T1000 (cell line): Measurements from ENCODE around the gene PVALEF.
A peak's percentile ranks its signal among the peaks of the same experiment; 100 is the strongest.
"Not testable (repeated sequence)": the region's sequence is repeated elsewhere in the genome, so short reads cannot be mapped to it uniquely, and the experiment has no call there.

Experiments used
- DNase-seq: peaks from one replicate; lab custom pipeline; 2025; ENCODE audit warnings: mixed read lengths; lab: John Stamatoyannopoulos, UW

PVALEF gene

DNA sequence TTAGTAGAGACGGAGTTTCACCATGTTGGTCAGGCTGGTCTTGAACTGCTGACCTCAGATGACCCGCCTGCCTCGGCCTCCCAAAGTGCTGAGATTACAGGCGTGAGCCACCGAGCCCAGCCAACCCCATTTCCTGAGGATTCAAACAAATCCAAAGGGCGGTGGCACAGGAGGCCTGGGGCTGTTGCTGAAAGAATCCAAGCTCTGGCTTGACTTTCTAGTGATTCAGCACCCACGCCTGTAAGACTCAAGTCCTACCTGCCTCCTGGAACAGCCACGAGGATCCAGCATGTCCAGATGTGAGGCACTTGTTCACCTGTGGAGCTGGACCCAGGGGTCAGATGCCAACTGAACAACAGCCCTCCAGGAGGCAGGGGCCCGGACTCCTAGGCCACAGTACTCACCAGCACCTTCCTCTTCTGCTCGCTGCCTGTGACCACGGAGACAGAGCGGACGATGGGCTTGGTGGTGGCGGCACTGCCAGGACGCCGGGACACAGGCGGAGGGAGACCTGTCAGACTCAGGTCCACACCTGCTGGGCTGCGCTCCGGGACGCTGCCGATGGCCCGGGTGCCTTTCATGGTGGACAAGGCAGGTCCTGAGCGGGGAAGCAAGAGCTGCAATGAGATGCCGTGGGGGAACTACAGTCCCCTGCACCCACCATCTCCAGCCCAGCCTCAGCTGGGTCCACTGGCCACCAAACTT lies 54.3 kb downstream of the PVALEF start:
- DNase-seq: no peak

DNA sequence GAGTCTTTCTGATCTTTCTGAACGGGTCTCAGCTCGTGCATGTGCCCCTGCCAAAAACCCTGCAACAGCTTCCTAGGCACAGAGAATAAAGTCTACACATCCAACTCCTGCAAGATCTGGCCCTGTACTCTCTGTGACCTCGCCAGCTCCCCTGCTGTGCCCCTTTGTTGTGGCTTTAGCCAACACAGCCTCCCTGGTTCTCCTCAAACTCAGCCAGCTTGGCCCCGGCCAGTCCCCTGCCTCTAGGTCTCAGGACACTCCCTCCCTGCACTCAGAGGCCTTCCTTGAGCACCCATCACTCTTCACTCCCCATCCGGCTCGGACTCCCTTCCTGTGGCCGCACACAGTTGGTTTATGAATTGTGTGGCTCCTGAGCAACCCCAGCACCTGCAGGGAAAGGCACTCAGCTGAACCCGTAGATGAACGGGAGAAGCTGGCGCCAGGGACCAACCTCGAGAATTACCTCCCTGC lies 56.1 kb downstream of the PVALEF start:
- DNase-seq: no peak

DNA sequence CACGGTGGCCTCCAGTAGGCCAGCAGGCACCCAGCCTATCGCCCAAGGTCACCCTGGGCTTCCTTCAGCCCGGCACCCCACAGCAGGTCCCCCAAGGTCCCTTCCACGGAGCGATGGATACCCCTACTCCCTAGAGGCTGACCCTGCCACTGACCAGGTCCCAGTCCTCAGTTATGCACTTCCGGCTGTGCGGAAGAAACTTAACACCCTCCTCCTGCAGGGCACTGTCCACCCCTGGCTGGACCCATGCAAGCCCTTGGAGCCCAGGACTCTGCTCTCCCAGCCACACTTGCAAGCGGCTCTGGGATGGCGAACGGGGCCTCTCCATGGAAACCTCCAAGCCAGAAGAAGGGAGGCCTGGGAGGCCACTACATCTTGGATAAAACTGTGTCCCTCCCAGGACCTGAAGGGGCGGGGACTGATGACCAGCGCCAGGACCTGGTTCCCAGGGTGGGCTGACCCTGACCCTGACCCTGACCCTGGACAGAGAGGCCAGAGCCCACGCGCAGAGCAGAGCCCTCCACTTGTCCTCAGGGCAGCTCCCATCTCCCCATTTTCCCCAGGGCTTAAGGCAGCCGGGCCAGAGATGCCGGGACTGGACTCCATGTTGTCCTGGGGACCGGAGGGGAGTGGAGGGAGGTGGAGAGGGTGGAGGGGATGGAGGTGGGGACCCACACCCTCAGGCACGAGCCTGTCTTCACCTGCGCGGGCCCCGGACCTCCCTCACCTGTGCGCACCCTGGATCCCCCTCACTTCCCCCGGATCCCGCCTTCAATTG lies 56.7 kb downstream of the PVALEF start:
- no peak for DNase-seq

DNA sequence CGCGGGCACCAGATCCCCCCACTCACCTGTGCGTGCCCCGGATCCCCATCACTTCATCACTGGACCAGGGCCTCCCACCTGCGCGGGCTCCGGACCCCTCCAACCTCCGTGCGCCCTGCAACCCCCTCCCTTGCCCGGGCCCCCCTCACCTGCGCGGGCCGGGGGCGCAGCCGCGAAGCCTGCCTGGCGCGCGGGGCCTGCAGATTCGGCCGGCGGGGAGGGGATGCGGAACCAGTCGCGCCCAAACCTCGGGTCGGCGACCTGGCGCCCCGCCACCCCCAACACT lies 57.3 kb downstream of the PVALEF start:
- DNase-seq: no peak

DNA sequence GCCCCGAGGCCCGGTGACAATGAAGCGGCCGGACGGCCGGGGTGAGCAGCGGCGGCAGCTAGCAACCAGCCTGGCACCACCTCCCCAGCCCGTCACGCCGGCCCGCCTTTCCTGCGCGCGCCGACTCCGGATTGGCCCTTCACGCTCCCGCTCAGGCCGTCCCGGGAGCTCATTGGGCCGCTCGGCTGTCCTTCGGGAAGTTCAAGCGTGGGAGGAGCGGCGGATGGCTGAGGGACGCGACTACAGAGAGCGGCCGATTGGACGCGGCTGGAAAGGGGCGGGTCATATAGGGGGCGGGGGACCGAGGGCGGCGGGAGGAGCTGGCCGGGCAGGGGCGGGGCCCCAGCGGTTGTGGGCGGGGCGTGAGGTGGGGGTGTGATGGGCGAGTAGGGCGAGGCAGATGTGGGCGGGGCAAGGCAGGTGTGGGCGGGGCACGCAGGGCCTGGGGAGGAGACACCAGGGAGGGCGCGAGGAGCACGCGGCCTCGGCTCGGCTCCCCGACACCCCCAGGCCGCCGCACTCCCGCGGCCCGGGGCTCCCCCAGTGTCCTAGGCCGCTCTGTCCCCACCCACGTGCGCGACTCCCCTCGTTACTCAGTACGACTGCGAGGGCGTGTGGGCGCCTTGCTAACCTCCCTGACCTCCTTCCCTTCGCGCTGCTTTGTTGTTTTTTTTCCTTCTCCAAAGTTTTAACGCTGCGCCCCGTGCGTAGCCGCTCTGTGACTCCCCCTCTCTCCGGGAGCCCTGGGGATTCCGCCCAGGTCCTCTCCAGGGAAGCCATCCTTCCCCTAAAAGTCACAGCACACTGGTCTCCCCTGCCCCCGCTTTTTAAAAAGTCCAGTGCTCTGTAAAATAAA lies 57.8 kb downstream of the PVALEF start, which contains the start of gene CEP131:
Gene CEP131 (minus strand): TSS at position 60 of the 856 bp plus-strand sequence. CDS start 2,909 bp downstream, outside the sequence.
- DNase-seq: peak; percentile 98

DNA sequence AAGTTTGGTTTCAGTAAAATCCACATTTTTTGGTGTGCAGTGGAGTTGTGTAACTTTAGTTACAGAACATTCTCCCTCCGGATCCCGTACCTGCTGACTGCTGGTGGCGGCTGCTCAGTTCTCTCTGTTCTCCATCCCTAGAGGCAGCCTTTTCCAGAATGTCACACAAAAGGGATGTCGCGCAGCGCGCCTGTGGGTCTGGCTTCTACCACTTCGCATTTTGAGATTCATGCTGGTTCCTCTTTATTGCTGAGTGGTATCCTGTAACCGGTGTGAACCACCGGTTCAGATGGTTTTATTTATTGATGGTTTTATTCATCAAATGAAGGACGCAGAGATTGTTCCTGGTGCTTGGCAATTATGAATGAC lies 58.4 kb downstream of the PVALEF start:
- DNase-seq: no peak

DNA sequence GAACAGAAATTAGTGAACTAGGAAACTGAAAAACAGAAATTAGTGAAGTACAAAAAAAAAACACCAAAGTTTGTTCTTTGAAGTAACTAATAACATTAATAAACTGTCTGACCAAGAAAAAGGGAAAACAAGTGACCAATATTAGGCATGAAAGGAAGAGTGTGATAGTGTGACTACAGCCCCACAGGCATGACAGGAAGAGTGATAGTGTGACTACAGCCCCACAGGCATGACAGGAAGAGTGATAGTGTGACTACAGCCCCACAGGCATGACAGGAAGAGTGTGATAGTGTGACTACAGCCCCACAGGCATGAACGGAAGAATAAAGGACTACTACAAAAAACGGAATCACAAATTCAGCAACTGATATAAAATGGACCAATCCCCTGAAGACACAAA lies 62.3 kb downstream of the PVALEF start:
- not testable (repeated sequence) for DNase-seq

DNA sequence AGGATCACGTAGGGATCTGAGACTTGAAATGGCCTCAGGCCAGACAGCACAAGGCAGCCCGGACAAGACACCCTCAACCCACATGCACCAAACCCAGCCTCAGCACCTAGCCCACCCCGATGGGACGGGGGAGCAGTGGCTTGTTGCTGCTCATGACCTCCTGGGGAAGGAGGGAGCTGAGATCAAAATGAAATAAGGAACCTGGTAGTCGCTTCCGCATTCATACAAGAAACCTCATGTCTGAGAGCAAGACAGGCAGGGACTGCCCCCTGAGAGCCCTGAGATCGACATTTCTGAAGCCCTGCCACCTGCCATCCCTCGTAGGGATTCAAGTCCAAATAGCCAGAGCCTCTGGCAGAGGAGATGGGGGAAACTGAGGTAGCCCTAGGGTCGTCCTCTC lies 63.1 kb downstream of the PVALEF start:
- DNase-seq: no peak

DNA sequence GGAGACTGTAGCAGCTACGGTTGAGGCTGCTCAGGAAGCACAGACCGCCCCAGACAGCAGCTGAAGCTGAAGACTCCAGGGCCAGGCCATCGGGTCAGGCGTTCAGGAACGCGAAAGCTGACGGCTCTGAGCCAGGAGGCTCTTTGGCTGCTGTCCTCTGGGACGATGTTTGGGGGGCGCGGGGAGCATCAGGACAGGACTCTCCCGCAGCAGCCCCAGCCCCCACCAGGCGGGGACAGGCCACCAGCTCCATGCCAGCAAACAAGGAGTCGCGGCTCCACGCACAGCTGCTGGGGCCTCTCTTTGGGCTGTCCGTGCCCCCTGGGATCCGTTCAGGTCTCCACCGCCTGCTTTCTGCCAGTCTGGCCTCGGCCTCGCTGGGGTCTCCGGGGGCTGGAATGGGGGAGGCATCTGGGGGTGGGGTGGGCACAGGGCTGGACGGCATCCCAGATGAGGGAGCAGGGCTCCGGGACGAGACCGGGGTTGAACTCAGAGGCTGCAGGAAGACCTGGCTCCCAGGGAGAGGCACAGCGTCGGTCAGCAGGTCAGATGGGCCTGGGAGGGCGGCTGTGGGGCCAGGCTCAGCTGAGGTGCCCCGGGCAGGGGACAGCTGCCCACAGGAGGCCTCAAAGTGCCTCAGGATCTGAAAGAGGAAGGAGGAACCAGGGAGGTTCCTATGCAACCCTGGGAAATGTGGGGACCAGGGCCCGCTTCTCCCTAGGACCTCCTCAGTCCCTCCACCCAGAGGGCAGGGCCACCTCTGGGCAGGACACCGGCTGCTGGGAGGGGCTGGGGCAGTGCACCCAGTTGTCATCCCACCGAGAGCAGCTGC lies 63.7 kb downstream of the PVALEF start:
- DNase-seq: no peak

DNA sequence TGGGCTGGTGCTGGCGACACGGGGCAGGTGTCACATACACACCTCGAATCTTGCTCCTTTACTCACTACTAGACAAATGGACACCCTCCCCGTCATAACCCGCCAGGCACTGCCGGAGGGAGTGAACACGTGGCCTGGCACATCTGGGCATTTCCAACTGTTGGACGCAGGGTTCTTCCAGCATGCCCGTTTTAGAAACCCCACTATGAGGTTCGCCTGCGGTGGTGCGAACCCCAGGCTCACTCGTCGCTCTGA lies 64.3 kb downstream of the PVALEF start:
- no peak for DNase-seq

DNA sequence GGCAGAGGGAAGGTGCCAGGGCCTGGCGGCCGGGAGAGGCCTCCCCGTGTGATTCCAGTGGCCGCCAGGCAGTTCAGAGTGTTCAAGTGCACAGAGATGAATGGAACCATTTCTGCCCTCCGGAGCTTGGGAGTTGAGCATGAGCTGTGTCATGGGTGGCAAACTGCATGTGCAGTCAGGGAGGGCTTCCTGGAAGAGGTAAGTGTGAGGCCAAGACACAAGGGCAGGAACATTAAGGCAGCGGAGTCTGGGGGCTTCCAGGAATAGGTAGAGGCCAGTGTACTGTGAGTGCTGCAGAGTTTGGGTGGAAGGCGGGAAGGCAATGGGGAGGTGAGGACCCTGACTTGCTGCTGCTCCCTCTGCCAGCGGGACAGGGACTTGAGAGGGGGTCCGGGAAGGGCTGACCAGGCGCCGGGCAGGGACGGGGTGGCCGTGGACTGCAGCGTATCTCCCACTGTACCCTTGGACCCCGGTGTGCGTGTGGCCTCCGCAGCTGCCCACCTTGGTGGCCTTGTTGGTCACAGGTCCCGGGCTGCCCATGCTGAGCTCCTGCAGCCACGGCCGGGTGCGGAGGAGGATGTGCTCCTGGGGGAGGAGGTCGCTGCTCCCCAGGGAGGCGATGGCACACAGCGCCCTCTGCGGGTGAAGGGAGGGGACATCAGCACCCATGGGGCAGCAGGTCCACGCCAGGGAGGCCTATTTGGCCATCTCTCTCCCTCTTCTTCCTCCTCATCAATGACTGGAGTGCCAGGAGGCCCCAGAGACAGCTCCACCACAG lies 64.9 kb downstream of the PVALEF start:
- no peak for DNase-seq

DNA sequence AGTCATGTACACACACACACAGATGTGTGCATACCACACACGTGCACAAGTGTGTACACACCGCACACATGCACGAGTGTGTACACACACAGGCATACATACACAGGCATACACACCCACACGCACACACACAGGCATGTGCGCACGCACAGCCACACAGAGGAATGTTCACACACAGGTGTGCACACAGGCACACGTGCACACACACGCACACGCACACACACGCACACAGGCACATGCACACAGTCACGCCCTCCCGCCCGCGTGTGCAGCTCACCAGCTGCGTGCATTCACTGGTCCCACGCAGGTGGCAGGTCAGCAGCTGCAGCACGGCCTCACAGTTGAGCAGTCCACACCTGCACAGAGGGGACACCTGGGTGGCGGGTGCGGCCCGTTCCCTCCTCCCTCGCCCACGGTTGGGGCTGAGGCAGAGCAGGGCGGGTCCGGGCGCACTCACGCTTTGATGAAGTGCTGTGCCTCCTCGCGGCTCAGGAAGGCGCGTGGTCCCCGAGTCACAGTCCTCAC lies 65.9 kb downstream of the PVALEF start:
- DNase-seq: no peak

DNA sequence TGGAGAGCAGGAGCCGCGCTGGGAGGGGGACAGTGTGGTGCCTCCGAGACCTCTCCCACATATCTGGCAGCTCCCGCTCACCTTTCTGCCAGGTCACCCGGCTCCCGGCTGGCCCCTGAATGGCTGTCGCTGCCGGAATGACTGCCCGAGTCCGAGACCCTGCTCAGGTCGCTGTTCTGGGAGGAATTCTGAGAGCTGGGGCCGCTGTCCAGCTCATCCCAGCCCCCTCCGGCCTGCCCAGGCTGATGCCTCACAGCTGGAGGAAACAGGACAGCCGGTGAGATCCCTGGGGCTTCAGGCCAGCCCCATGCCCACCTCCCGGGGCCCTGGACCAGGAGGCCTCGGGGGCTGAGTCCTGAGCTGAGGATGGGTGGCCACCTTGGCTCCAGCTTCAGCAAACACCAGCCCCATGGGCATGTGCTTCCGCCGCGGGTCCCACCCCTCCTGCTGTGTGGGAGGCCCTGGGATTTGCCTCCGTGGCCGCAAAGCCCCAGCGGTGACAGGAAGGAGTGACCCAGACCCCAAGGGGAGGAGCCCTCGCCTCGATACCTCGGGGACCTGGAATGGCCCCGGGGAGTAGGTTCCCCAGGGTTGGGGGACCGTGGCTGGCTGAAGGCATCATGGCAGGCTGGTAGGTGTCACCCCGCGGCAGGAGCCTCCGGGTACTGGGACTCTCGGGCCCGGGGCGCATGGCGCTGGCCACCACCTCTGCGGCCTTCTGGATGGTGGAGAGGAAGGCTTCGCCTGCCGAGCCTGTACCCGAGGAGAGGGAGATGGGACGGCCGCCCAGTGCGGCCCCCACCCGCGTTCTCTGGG lies 66.7 kb downstream of the PVALEF start:
- no peak for DNase-seq
